NCI-H526 treated with DMSO at 0.1 percent for 48 hours (cell line): Measurements from ENCODE around the gene TEX28.
"Not testable (repeated sequence)": the region's sequence is repeated elsewhere in the genome, so short reads cannot be mapped to it uniquely, and the experiment has no call there.

ENCODE experiments used
- DNase-seq: peaks from one replicate; lab custom pipeline; 2025; lab: John Stamatoyannopoulos, UW

Gene TEX28

DNA sequence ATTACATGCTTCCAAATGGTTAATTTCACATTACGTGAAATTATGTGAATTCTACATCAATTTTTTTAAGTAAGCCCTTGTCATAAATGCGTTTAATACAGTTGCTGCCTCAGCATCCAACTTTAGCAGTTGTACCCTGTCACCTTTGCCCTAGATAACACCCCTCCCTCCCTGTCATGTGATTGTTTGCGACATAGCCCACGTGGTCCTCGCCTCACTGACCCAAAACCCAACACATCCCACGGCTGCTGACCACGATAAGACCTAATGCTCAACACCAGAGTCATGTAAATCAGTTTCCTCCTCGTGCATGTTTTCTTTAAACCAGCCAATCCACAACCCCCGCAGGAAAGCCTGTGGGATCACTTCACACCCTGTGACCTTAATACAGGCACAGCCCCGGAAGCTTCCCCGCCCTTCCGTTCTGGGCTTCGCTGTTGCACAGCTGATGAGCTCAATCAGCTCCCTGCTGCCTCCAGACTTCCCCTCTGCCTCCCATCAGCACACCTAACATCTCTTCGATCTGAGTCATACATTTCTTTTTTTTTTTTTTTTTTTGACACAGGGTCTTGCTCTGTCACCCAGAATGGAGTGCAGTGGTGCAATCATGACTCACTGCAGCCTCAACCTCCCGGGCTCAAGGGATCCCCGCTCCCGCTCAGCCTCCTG is 47.4 kb downstream of the TEX28 start:
- DNase-seq, result not testable (repeated sequence)

DNA sequence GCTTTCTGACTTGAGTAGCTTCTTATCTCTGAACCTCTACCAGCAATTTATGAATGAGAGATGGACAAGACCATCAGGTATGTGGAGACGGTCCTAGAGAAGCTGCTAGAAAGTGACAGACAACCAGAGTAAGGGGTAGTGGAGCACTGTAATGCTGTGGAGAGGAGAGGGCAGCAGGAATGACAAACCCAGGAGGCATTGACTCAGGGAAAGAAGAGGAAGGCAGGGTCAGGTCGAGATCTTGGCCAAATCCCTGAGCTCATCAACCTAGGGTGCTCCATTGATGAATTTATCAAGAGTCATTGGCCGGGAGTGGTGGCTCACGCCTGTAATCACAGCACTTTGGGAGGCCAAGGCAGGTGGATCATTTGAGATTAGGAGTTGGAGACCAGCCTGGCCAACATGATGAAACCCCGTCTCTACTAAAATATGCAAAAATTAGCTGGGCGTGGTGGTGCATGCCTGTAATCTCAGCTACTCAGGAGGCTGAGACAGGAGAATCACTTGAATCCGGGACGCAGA is 54.9 kb downstream of the TEX28 start:
- not testable (repeated sequence) for DNase-seq

DNA sequence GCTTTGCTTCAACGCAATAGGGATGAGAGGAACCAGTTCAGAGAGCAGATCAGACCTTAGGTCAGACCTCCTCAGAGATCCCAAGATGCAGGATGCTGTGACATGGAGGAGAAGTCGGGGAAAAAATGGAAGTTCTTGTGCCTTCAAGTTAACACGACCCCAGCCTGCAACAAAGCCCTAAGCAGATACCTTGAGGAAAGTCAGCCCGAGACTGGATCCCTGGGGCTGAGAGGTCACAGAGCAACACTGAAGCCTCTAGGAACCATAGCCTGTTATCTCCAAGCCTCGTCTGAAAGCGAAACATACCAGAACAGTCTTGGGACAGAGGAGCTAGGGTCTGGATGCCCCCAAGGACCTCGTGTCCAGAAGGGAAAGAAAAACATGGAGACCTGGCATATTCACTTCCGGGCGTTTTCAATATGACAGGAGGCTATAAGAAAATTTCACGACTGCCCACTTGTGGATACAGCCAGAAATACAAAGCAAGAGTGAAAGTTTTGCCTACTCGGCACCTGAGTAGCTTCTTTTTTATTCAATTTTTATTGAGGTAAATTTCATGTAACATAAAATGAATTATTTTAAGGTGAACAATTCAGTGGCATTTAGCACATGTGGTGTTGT is 55.9 kb downstream of the TEX28 start:
- not testable (repeated sequence) for DNase-seq

DNA sequence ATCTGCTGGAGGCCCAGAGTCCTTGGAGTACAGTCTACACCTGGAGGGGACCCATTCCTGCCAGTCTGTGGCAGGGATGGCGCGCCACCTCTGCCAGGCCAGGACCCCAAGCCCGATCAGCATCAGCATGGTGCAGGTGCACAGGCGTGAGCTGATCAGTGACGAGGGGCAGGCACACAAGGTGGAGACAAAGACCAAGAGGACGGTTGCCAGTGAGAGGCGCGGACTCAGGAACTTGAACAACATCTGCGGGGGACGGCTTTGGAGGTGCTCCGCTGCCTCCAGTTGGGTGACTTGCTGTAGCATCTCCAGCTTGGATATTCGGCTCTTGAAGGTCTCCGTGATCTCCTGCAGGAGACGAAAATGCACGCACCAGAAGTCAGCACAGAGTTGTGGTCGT is 61.3 kb downstream of the TEX28 start:
- DNase-seq, result not testable (repeated sequence)

DNA sequence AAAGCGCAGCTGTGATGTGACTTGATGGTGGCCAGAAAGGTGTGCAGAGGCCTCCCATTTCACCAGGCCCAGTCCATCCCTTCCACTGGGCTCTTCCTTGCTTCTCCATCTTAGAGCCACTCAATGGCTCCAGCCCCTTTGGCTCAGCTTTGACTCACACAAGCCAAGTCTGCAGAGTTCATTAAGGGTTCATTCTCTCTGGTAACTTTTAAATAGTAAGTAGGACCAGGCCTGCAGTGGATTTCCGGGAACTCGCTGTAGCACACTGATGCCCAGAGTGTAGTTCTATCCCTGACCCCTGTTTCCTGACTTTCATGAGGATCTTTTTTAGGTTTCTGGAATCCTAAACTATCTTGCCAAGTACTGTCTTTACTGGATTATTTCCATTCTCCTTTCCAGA is 63.5 kb downstream of the TEX28 start:
- not testable (repeated sequence) for DNase-seq

DNA sequence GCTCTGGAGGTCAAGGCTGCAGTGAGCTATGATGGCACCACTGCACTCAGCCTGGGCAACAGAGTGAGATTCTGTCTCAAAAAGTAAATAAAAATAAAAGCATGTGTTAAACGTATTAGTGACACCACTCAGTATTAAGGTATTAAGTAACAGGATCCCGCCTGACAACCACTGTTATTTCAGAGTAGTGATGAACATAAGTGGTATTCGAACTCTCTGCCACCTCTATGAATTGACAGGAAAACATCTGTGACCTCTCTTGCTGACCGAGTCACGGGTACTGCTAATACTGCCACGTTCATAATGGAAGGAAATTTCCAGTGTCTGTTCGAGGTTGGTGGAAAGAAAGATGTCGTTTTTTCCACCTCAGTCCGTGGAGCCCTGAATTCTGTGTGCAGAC is 68.2 kb downstream of the TEX28 start:
- not testable (repeated sequence) for DNase-seq

DNA sequence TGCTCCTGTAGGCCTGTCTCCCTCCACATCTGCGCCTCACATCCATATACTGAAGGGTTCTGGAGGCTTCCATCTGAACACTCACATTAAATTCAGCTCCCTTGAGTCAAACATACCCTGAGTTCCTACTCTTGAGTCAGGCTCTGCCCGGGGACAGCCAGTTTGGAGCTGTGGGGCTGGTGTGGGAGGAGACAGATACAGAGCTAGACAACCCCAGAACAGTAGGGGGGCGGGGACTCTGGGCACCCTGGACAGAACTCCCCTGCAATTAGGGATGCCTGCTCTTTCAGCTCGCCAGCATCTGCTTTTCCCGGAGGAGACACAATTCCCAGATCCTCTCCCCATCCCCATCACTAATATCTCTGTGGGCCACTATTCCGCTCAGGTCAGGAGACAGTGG is 69.6 kb downstream of the TEX28 start:
- DNase-seq, result not testable (repeated sequence)
